ENCODE results near the gene KIRREL1. TPM values are rescaled to one million over a fixed set of nuclear protein-coding genes. Genes with fewer than 3 reads are reported as not detected.

KIRREL1 gene
- total and polyA plus RNA-seq, 5 donors from 2014 or later = not detected

GRCh38 chr1:158147869-158148268, 154.4 kb downstream of the KIRREL1 start:
- DNase-seq (no peak), ATAC-seq (ENCODE audit: low read depth in 2 of 2) (no peak)
- peak overlapping the region in 1 of 4 donors; percentile 30 for H3K4me3 Mint-ChIP-seq
- no peaks in the 10 kb centered on the region for H3K36me3 ChIP-seq (ENCODE audit: control insufficient read depth, insufficient read depth, low read length)
- no peaks in the 10 kb centered on the region for H3K27me3 ChIP-seq (ENCODE audit: control insufficient read depth, insufficient read depth, low read length)
- H3K4me1 Mint-ChIP-seq = peaks cover 9 to 33% (median 15%) of the 10 kb centered on the region in 4 donors
- H3K27ac ChIP-seq (ENCODE audit: insufficient read depth, low read length, poor library complexity, severe bottlenecking) = no peak overlapping the region
- H3K9me3 ChIP-seq (ENCODE audit: control insufficient read depth in 2 of 2, low read length in 2 of 2) = no peaks in the 10 kb centered on the region
- H3K36me3 Mint-ChIP-seq = no peaks in the 10 kb centered on the region
- H3K27me3 Mint-ChIP-seq = peaks cover 8% of the 10 kb centered on the region
- peaks cover 8% of the 10 kb centered on the region for H3K4me1 ChIP-seq (ENCODE audit: control insufficient read depth, insufficient read depth, low read length, poor library complexity, severe bottlenecking)
- no peak overlapping the region for H3K27ac Mint-ChIP-seq
- peak overlapping the region; percentile 13 for H3K4me3 ChIP-seq (ENCODE audit: low read depth, low read length)
- H3K9me3 Mint-ChIP-seq = peaks cover 0 to 1% (median 0%) of the 10 kb centered on the region in 7 donors

GRCh38 chr1:158148468-158148867, 155.0 kb downstream of the KIRREL1 start:
- no peak for ATAC-seq (ENCODE audit: low read depth in 2 of 2)
- peaks cover 0 to 1% (median 0%) of the 10 kb centered on the region in 7 donors for H3K9me3 Mint-ChIP-seq

GRCh38 chr1:158149175-158149574, 155.7 kb downstream of the KIRREL1 start:
- H3K9me3 Mint-ChIP-seq = peaks cover 0 to 1% (median 0%) of the 10 kb centered on the region in 7 donors
- peaks cover 19% of the 10 kb centered on the region for H3K27me3 Mint-ChIP-seq
- no peaks in the 10 kb centered on the region for H3K36me3 Mint-ChIP-seq
- no peaks in the 10 kb centered on the region for H3K9me3 ChIP-seq (ENCODE audit: control insufficient read depth in 2 of 2, low read length in 2 of 2)
- peak overlapping the region in 2 of 3 donors; percentile 79 to 94 for H3K27ac Mint-ChIP-seq
- H3K36me3 ChIP-seq (ENCODE audit: control insufficient read depth, insufficient read depth, low read length) = no peaks in the 10 kb centered on the region
- H3K4me3 Mint-ChIP-seq = peak overlapping the region; percentile 89 to 97 (median 94)
- no peak overlapping the region for H3K27ac ChIP-seq (ENCODE audit: insufficient read depth, low read length, poor library complexity, severe bottlenecking)
- H3K4me1 Mint-ChIP-seq = peaks cover 9 to 33% (median 15%) of the 10 kb centered on the region in 4 donors
- ATAC-seq (ENCODE audit: low read depth in 2 of 2) = no peak
- H3K27me3 ChIP-seq (ENCODE audit: control insufficient read depth, insufficient read depth, low read length) = peaks cover 2% of the 10 kb centered on the region
- peak overlapping the region; percentile 77 for H3K4me3 ChIP-seq (ENCODE audit: low read depth, low read length)
- DNase-seq = no peak
- peaks cover 8% of the 10 kb centered on the region for H3K4me1 ChIP-seq (ENCODE audit: control insufficient read depth, insufficient read depth, low read length, poor library complexity, severe bottlenecking)

More at GRCh38 chr1:158148468-158148867, 155.0 kb downstream of the KIRREL1 start:
- Histone ChIP-seq H3K27me3 (ENCODE audit: control insufficient read depth, insufficient read depth, low read length) (no peaks in the 10 kb centered on the region), H3K36me3 (ENCODE audit: control insufficient read depth, insufficient read depth, low read length) (no peaks in the 10 kb centered on the region), H3K27ac (ENCODE audit: insufficient read depth, low read length, poor library complexity, severe bottlenecking) (no peak overlapping the region), H3K9me3 (ENCODE audit: control insufficient read depth in 2 of 2, low read length in 2 of 2) (no peaks in the 10 kb centered on the region), H3K4me3 (ENCODE audit: low read depth, low read length) (no peak overlapping the region), H3K4me1 (ENCODE audit: control insufficient read depth, insufficient read depth, low read length, poor library complexity, severe bottlenecking) (peaks cover 8% of the 10 kb centered on the region)
- Mint-ChIP-seq H3K4me1 (peaks cover 9 to 33% (median 15%) of the 10 kb centered on the region in 4 donors), H3K36me3 (no peaks in the 10 kb centered on the region), H3K4me3 (peak overlapping the region; percentile 89 to 97 (median 94)), H3K27me3 (peaks cover 12% of the 10 kb centered on the region), H3K27ac (peak overlapping the region in 2 of 3 donors; percentile 79 to 94)
- no peak for DNase-seq

Other genes with a start within 250 kb of the KIRREL1 start
- 0.17 TPM for gene FCRL2, start 216.5 kb upstream of the KIRREL1 start, total RNA-seq
- under 1 TPM in 2 of 4 donors, not detected in 2; 0.09 to 0.15 TPM for gene FCRL2, start 216.5 kb upstream of the KIRREL1 start, polyA plus RNA-seq
- 2.9 TPM for gene FCRL1, start 173.5 kb upstream of the KIRREL1 start, total RNA-seq
- gene FCRL1, start 173.5 kb upstream of the KIRREL1 start, polyA plus RNA-seq = 1 to 10 TPM; 1.7 to 2.7 (median 2.3) TPM
- not detected for gene CD5L, start 151.8 kb upstream of the KIRREL1 start, total RNA-seq
- gene CD5L, start 151.8 kb upstream of the KIRREL1 start, polyA plus RNA-seq = not detected
- gene CD1D, start 187.2 kb downstream of the KIRREL1 start, total RNA-seq = not detected
- gene CD1D, start 187.2 kb downstream of the KIRREL1 start, polyA plus RNA-seq = under 1 TPM in 2 of 4 donors, not detected in 2; 0.12 to 0.16 TPM

All from CD4-positive, CD25-positive, alpha-beta regulatory T cell (primary cell).